ENCODE measurements around the gene HOXA1.

DNA sequence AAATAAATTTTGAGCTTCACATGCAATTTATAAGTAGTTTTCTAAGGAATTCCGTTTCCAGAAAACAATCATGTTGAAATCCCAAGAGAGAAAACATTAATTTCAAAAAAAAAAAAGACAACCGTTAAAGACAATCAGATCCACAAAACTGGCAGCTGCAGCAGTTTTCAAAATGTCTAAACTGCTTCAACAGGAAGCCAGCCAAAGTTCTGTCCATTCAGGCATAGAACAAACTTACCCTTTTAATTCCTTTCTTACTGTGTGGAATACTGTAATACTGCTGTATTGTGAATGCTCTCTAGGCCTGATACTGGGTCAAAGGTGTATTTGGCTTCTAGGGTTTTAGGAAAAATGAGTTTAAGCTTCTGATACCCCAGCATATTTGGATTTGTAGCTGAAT, 31.6 kb downstream of the HOXA1 start:
- TF ChIP-seq EZH2 (IDR thresholded peaks at IDR 0.05; ENCODE audit: borderline replicate concordance, low read length) = no peak
- TF ChIP-seq, protein P1, sequence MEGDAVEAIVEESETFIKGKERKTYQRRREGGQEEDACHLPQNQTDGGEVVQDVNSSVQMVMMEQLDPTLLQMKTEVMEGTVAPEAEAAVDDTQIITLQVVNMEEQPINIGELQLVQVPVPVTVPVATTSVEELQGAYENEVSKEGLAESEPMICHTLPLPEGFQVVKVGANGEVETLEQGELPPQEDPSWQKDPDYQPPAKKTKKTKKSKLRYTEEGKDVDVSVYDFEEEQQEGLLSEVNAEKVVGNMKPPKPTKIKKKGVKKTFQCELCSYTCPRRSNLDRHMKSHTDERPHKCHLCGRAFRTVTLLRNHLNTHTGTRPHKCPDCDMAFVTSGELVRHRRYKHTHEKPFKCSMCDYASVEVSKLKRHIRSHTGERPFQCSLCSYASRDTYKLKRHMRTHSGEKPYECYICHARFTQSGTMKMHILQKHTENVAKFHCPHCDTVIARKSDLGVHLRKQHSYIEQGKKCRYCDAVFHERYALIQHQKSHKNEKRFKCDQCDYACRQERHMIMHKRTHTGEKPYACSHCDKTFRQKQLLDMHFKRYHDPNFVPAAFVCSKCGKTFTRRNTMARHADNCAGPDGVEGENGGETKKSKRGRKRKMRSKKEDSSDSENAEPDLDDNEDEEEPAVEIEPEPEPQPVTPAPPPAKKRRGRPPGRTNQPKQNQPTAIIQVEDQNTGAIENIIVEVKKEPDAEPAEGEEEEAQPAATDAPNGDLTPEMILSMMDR (IDR thresholded peaks at IDR 0.05; ENCODE audit: low read length) = no peak
